Endothelial cell of umbilical vein (primary cell): ENCODE results near the gene SLIT1. TPM values are rescaled to one million over a fixed set of nuclear protein-coding genes. Genes with fewer than 3 reads are reported as not detected.

Experiments used
- BruUV-seq: library from RNA; stranded (reverse); fragments of 400-500 nt; replicated peaks from 2 replicates; lab custom pipeline; 2021; lab: Mats Ljungman, UMichigan
- CTCF ChIA-PET: fragments of 300-600, 350-600 bp; sonication (Branson Sonifier 250); formaldehyde crosslinking; loops from one replicate; lab custom pipeline; 2021; ENCODE audit warnings: antibody characterized with exemption, inconsistent platforms; lab: Charles Lee
- POLR2A ChIA-PET: fragments of 300-600, 350-600 bp; sonication (Branson Sonifier 250); formaldehyde crosslinking; loops from one replicate; lab custom pipeline; 2021; ENCODE audit warnings: antibody characterized with exemption, inconsistent platforms; lab: Charles Lee
- DNase-seq: peaks from one replicate; pipeline ENCODE4 v3.0.0-alpha.2; 2011; ENCODE audit warnings: low read depth, low spot score
- FAIRE-seq: peaks from 2 replicates; lab custom pipeline; 2011; peaks lifted over from hg19 to GRCh38; lab: Jason Lieb, UNC
- H2AFZ ChIP-seq: 2 replicates; pipeline ENCODE4 v1.6.0; 2012; ENCODE audit warnings: low read depth, low read length, control low read depth, inconsistent platforms
- H3K27ac ChIP-seq: 2 replicates; pipeline ENCODE4 v1.5.1; 2011; ENCODE audit warnings: low read depth, mild to moderate bottlenecking, control low read depth, low read length, moderate library complexity; ENCODE audit not compliant: insufficient read depth
- H3K27me3 ChIP-seq, 2 experiments: 2 replicates each; pipeline versions ENCODE4 v1.6.0 to v1.6.1; 2011; ENCODE audit warnings: low read length in 2 of 2, mixed read lengths in 1 of 2; ENCODE audit not compliant: control insufficient read depth in 2 of 2, insufficient read depth in 2 of 2
- H3K36me3 ChIP-seq, 2 experiments: 2 replicates in 1 of 2; 3 replicates in 1 of 2; pipeline ENCODE4 v1.5.1; 2011; ENCODE audit warnings: low read length in 2 of 2, mild to moderate bottlenecking in 1 of 2, moderate library complexity in 1 of 2; ENCODE audit not compliant: control insufficient read depth in 2 of 2, insufficient read depth in 2 of 2; ENCODE audit errors: extremely low read depth in 1 of 2
- H3K4me1 ChIP-seq: 3 replicates; pipeline ENCODE4 v1.5.1; 2011; ENCODE audit warnings: mild to moderate bottlenecking, low read length; ENCODE audit not compliant: control insufficient read depth, insufficient read depth; ENCODE audit errors: extremely low read depth
- H3K4me2 ChIP-seq: 2 replicates; pipeline ENCODE4 v1.6.1; 2011; ENCODE audit warnings: low read length, control low read depth, mixed read lengths; ENCODE audit not compliant: insufficient read depth
- H3K4me3 ChIP-seq, 3 experiments: fragments of 200-600 bp in 1 of 3; sonication (generic), shearing (Covaris generic) in 1 of 3; replicated peaks in 1 of 3; 2 replicates each; pipeline ENCODE4 v1.5.1; 2011 to 2016; ENCODE audit warnings: control low read depth in 3 of 3, low read length in 3 of 3, mild to moderate bottlenecking in 2 of 3, inconsistent platforms in 1 of 3, low read depth in 1 of 3, moderate library complexity in 1 of 3; ENCODE audit not compliant: insufficient read depth in 1 of 3
- H3K79me2 ChIP-seq: 2 replicates; pipeline ENCODE4 v1.6.0; 2012; ENCODE audit warnings: low read length, inconsistent platforms; ENCODE audit not compliant: control insufficient read depth, insufficient read depth
- H3K9ac ChIP-seq: replicated peaks from 2 replicates; pipeline ENCODE3; 2011; ENCODE audit warnings: low read length, control low read depth; ENCODE audit not compliant: insufficient read depth; ENCODE audit errors: extremely low read depth
- H3K9me1 ChIP-seq: replicated peaks from 3 replicates; pipeline ENCODE4 v1.6.0; 2011; ENCODE audit warnings: mild to moderate bottlenecking, low read length; ENCODE audit not compliant: control insufficient read depth, insufficient read depth; ENCODE audit errors: extremely low read depth
- H3K9me3 ChIP-seq: replicated peaks from 2 replicates; pipeline ENCODE4 v1.5.1; 2012; ENCODE audit warnings: low read length, inconsistent platforms; ENCODE audit not compliant: control insufficient read depth, insufficient read depth
- H4K20me1 ChIP-seq: replicated peaks from 2 replicates; pipeline ENCODE3; 2011; ENCODE audit warnings: mild to moderate bottlenecking, low read length; ENCODE audit not compliant: control insufficient read depth, insufficient read depth; ENCODE audit errors: extremely low read depth
- EZH2 ChIP-seq: IDR thresholded peaks from 2 replicates; pipeline ENCODE4 v1.6.1; 2012; ENCODE audit warnings: borderline replicate concordance, low read depth, mild to moderate bottlenecking, moderate library complexity, low read length, inconsistent platforms; ENCODE audit not compliant: severe bottlenecking
- FOS ChIP-seq: IDR thresholded peaks from 2 replicates; pipeline ENCODE4 v1.6.1; 2011; ENCODE audit warnings: mild to moderate bottlenecking, low read length, moderate library complexity, borderline replicate concordance; ENCODE audit not compliant: insufficient read depth
- GATA2 ChIP-seq: IDR thresholded peaks from 2 replicates; pipeline ENCODE4 v1.7.0; 2011; ENCODE audit warnings: low read depth, mild to moderate bottlenecking, moderate library complexity, mixed read lengths, low read length; ENCODE audit not compliant: insufficient read length, insufficient read depth
- JUN ChIP-seq: IDR thresholded peaks from 2 replicates; pipeline ENCODE4 v1.6.1; 2011; ENCODE audit warnings: borderline replicate concordance, low read depth; ENCODE audit not compliant: insufficient read length, insufficient read depth
- MYC ChIP-seq: IDR thresholded peaks from one replicate; pipeline ENCODE4 v1.6.1; 2011; ENCODE audit warnings: mild to moderate bottlenecking, low read depth, low read length
- POLR2A ChIP-seq: IDR thresholded peaks from 2 replicates; pipeline ENCODE4 v1.6.1; 2012; ENCODE audit warnings: low read depth, mild to moderate bottlenecking, control low read depth, low read length
- POLR2AphosphoS5 ChIP-seq: IDR thresholded peaks from 2 replicates; pipeline ENCODE4 v1.6.1; 2012; ENCODE audit warnings: low read depth, mild to moderate bottlenecking, control low read depth, low read length, moderate library complexity; ENCODE audit not compliant: insufficient read depth
- dilution Hi-C: fragments of 300-500 bp; cut with MboI; formaldehyde crosslinking; loops from one replicate; pipeline ENCODE4 v1.15.0; 2019; ENCODE audit warnings: low sequenced_read_pairs; ENCODE audit not compliant: extremely low pct_ligation_motif_present
- intact Hi-C: fragments of 100-400 bp; cut with micrococcal nuclease; formaldehyde crosslinking; loops from one replicate; pipeline ENCODE4 v1.10.0; 2022
- polyA plus RNA-seq, 4 experiments: library from polyadenylated mRNA; depleted of rRNA in 3 of 4; stranded (reverse) in 3 of 4; unstranded in 1 of 4; fragments of >200 nt; gene quantifications; 2 replicates each; pipeline versions ENCODE4 v1.2.1 to v1.2.3, GENCODE V29; 2011 to 2012; ENCODE audit warnings: missing spikeins in 1 of 4
- total RNA-seq: library from RNA; stranded (reverse); gene quantifications from 2 replicates; pipeline ENCODE4 v1.2.3, GENCODE V29; 2021
- TF ChIP-seq, protein P1 (sequence below): IDR thresholded peaks from 2 replicates; pipeline ENCODE4 v1.6.1; 2011; ENCODE audit not compliant: insufficient read depth, insufficient read length
- TF ChIP-seq, protein P2 (sequence below), 2 donors: IDR thresholded peaks; 1 replicate in 1 of 2; 2 replicates in 1 of 2; pipeline ENCODE4 v1.5.1; 2011; ENCODE audit warnings: low read length in 2 of 2, mild to moderate bottlenecking in 2 of 2, moderate library complexity in 2 of 2, control low read depth in 1 of 2, inconsistent platforms in 1 of 2, low read depth in 1 of 2; ENCODE audit not compliant: insufficient read depth in 1 of 2; ENCODE audit errors: extremely low read depth in 1 of 2

The SLIT1 gene
- total and polyA plus RNA-seq, 2 donors (not counting 3 experiments of a cell fraction or from before 2014, with no cell fraction given) = 0.04 to 0.20 TPM

DNA sequence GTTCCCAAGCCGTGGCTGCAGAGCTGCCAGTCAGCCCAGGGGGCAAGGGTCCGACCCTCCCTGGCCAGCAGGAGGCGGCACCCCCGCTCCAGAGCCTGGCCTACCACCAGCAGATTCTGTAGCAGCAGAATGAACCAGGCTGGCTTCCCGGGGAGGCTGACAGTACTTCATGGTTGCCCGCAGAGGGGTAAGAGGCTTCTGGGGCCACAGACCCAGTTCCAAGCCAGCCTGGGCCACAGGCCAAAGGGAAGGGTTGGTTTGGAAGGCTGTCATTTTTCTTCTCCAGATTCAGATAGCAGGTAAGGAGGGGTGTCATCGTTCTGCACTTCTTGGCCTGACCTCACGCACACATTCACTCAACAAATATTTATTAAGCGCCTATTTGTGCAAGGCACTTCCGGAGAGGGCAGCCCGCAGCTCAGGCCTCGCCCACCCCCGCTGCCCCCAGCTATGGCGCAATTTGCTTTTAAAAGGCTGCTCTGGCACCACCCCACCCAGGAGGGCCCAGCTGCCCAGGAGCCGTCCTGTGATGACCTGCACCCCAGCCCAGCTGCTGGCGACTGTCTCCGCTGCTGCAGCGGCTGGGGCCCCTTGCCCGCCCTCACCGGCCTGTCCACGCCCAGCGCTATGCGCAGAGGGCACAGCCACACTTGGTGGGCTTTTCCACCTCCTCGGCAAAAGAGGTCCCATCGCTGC is 185.1 kb downstream of the SLIT1 start:
- no peak for FAIRE-seq
- Histone ChIP-seq H3K9ac (no peak overlapping the region), H3K4me1 (no peaks in the 10 kb centered on the region), H3K4me2 (no peak overlapping the region), H3K9me3 (no peaks in the 10 kb centered on the region), H3K9me1 (no peaks in the 10 kb centered on the region), H3K4me3 (no peak overlapping the region), H3K79me2 (no peaks in the 10 kb centered on the region), H4K20me1 (no peaks in the 10 kb centered on the region), H2AFZ (no peak overlapping the region), H3K27ac (no peak overlapping the region), H3K27me3 (peaks cover 0 to 2% of the 10 kb centered on the region in 2 experiments), H3K36me3 (no peaks in the 10 kb centered on the region)
- dilution Hi-C loops (no loop called here), intact Hi-C loops (no loop called here)
- POLR2A ChIA-PET = no interaction called here
- CTCF ChIA-PET = interaction anchor here (1.0 to 3.1 kb wide), 2 partner anchors 17 to 25 kb away, joined by 3 to 9 read pairs; no protein-coding TSS in a partner anchor
- BruUV-seq = no TSS peak
- DNase-seq = no peak
- TF ChIP-seq, protein P1, sequence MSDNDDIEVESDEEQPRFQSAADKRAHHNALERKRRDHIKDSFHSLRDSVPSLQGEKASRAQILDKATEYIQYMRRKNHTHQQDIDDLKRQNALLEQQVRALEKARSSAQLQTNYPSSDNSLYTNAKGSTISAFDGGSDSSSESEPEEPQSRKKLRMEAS = no peak
- TF ChIP-seq POLR2AphosphoS5 (no peak), POLR2A (no peak), EZH2 (no peak), FOS (no peak)

DNA sequence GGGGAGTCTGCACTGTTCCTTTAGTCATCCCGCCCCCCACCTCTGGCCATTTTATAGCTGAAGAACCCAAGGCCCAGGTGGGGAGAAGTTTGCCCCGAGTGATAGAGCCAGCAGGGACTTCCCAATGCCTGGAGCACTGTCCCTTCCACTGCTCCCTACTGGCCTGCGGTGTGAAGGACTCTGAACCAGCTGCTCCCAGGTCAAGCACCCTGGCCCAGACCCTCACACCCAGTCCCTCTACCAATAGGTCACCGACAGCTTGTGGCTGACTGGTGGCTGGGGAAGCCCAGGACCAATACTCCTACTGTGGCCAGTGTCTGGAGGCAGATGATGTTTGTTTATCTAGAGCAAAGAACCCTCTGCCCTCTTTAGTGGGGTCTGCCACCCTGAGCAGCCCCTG is 185.8 kb downstream of the SLIT1 start:
- peaks cover 0 to 2% of the 10 kb centered on the region in 2 experiments for H3K27me3 ChIP-seq
- no peak overlapping the region for H3K27ac ChIP-seq
- no peaks in the 10 kb centered on the region for H4K20me1 ChIP-seq
- POLR2A ChIA-PET = no interaction called here
- H3K4me2 ChIP-seq = no peak overlapping the region
- no peaks in the 10 kb centered on the region for H3K9me1 ChIP-seq
- H2AFZ ChIP-seq = no peak overlapping the region
- H3K36me3 ChIP-seq = no peaks in the 10 kb centered on the region
- no peaks in the 10 kb centered on the region for H3K9me3 ChIP-seq
- dilution Hi-C loops (no loop called here), intact Hi-C loops (no loop called here)
- H3K4me3 ChIP-seq = no peak overlapping the region
- DNase-seq (no peak), FAIRE-seq (no peak)
- no peaks in the 10 kb centered on the region for H3K79me2 ChIP-seq
- no peaks in the 10 kb centered on the region for H3K4me1 ChIP-seq
- H3K9ac ChIP-seq = no peak overlapping the region
- BruUV-seq = no TSS peak
- CTCF ChIA-PET = interaction anchor here (1.0 to 3.1 kb wide), 2 partner anchors 16 to 25 kb away, joined by 3 to 9 read pairs; no protein-coding TSS in a partner anchor
- TF ChIP-seq, protein P2, sequence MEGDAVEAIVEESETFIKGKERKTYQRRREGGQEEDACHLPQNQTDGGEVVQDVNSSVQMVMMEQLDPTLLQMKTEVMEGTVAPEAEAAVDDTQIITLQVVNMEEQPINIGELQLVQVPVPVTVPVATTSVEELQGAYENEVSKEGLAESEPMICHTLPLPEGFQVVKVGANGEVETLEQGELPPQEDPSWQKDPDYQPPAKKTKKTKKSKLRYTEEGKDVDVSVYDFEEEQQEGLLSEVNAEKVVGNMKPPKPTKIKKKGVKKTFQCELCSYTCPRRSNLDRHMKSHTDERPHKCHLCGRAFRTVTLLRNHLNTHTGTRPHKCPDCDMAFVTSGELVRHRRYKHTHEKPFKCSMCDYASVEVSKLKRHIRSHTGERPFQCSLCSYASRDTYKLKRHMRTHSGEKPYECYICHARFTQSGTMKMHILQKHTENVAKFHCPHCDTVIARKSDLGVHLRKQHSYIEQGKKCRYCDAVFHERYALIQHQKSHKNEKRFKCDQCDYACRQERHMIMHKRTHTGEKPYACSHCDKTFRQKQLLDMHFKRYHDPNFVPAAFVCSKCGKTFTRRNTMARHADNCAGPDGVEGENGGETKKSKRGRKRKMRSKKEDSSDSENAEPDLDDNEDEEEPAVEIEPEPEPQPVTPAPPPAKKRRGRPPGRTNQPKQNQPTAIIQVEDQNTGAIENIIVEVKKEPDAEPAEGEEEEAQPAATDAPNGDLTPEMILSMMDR (IDR thresholded peaks at IDR 0.05; ENCODE audit: extremely low read depth in 1 of 2, insufficient read depth in 1 of 2, low read depth in 1 of 2, low read length in 2 of 2) = no peak
- TF ChIP-seq, protein P1 = no peak
- TF ChIP-seq POLR2AphosphoS5 = no peak
- TF ChIP-seq GATA2 = no peak
- no peak for TF ChIP-seq FOS
- no peak for TF ChIP-seq MYC
- TF ChIP-seq POLR2A = no peak
- TF ChIP-seq JUN = no peak
